Measurements from ENCODE around the gene SMARCA4.
"Not testable (repeated sequence)": the region's sequence is repeated elsewhere in the genome, so short reads cannot be mapped to it uniquely, and the experiment has no call there.

The SMARCA4 gene

DNA sequence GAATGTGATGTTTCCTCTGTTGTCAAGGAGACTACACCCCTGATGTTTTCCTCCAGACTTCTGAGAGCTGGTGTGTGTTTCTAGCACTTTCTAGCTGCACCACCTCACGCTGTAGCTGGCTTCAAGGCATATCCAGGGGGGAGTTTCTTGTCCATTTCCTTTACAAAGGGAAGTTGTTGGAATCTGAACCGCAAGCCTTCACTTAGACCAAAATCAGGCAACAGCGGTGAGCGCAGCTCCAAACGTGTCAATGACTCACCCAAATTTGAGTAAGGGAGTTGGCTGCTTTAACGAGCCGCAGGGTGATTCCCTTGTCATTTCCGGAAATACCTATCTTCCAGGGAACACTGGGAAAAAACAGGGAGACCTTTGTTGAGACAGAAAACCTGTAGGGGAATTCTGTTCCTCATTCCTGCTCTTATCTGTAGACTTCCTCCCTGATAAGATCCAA, 130.9 kb downstream of the SMARCA4 start:
- peak; percentile 96 for DNase-seq (ENCODE audit: low read depth)
- H3K4me3 ChIP-seq (ENCODE audit: low read length), result peak overlapping the region; percentile 89
- TF ChIP-seq, protein P1, sequence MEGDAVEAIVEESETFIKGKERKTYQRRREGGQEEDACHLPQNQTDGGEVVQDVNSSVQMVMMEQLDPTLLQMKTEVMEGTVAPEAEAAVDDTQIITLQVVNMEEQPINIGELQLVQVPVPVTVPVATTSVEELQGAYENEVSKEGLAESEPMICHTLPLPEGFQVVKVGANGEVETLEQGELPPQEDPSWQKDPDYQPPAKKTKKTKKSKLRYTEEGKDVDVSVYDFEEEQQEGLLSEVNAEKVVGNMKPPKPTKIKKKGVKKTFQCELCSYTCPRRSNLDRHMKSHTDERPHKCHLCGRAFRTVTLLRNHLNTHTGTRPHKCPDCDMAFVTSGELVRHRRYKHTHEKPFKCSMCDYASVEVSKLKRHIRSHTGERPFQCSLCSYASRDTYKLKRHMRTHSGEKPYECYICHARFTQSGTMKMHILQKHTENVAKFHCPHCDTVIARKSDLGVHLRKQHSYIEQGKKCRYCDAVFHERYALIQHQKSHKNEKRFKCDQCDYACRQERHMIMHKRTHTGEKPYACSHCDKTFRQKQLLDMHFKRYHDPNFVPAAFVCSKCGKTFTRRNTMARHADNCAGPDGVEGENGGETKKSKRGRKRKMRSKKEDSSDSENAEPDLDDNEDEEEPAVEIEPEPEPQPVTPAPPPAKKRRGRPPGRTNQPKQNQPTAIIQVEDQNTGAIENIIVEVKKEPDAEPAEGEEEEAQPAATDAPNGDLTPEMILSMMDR (conservative IDR thresholded peaks at IDR 0.05; ENCODE audit: low read length), result no peak

- H3K4me3 ChIP-seq (ENCODE audit: low read length), result peak overlapping the region; percentile 89
- peak; percentile 74 for DNase-seq (ENCODE audit: low read depth)
- TF ChIP-seq, protein P1 (conservative IDR thresholded peaks at IDR 0.05; ENCODE audit: low read length), result no peak
These were observed 131.3 kb downstream of the SMARCA4 start for GRCh38 chr19:11092181-11092538.

DNA sequence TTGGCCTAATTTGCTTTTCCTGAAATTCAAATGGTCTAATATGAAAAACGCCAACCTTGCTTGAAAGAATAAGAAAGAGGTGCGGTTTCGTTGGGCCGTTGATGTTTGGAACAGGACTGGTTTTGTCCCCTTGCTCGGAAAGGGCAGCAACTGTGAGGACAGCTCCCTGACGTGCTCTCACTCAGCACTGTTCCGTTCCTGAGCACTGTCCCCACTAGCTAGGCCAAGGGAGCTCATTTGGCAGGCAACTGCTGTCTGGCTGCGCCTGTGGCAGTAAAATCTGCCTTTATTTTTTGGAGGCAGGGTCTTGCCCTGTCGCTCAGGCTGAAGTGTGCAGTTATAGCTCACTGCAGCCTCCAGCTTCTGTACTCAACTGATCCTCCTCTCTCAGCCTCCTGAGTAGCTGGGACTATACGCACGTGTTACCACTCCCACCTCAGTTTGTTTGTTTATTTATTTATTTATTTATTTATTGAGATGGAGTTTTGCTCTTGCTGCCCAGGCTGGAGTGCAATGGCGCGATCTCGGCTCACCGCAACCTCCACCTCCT, 132.9 kb downstream of the SMARCA4 start:
- TF ChIP-seq, protein P1 (conservative IDR thresholded peaks at IDR 0.05; ENCODE audit: low read length), result no peak
- DNase-seq (ENCODE audit: low read depth), result no peak
- H3K4me3 ChIP-seq (ENCODE audit: low read length), result no peak overlapping the region

- no peak overlapping the region for H3K4me3 ChIP-seq (ENCODE audit: low read length)
- TF ChIP-seq, protein P1 (conservative IDR thresholded peaks at IDR 0.05; ENCODE audit: low read length), result no peak
- no peak for DNase-seq (ENCODE audit: low read depth)
These were observed 133.7 kb downstream of the SMARCA4 start for GRCh38 chr19:11094520-11094894.

DNA sequence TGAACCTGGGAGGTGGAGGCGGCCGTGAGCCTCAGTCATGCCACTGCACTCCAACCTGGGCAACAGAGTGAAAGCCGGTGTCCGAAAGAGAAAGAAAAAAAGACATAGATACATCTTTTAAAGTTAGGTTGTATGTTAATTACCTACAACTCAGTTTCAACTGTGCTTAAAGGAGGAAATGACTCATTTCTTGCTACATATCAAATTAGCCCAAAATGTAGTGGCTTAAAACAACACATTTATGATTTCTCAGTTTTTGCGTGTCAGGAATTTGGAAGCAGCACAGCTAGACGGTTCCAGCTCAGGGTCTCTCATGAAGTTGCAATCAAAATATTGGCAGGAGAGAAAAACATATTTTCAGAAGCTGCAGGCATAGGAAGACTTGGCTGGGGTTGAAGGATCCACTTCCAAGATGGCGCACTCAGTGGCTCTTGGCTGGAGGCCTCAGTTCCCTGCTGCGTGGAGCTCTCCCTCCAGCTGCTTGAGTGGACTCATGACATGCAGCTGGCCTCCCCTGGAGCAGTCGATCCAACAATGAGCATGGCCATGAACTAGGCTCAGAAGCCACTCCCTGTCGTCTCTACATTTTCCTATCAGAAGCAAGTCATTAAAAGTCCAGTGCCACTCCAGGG, 135.5 kb downstream of the SMARCA4 start:
- peak; percentile 81 for DNase-seq (ENCODE audit: low read depth)
- TF ChIP-seq, protein P1 (conservative IDR thresholded peaks at IDR 0.05; ENCODE audit: low read length), result no peak
- no peak overlapping the region for H3K4me3 ChIP-seq (ENCODE audit: low read length)

DNA sequence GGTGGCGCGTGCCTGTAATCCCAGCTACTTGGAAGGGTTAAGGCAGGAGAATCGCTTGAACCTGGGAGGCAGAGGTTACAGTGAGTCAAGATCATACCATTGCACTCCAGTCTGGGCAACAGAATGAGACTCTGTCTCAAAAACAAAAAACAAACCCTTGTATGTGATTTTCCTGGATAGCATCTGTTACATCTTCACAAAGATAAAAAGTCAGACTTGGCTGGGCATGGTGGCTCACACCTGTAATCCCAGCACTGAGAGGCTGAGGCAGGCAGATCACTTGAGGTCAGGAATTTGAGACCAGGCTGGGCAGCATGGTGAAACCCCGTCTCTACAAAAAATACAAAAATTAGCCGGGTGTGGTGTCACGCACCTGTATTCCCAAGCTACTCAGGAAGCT, 136.5 kb downstream of the SMARCA4 start:
- not testable (repeated sequence) for DNase-seq (ENCODE audit: low read depth); H3K4me3 ChIP-seq (ENCODE audit: low read length)

DNA sequence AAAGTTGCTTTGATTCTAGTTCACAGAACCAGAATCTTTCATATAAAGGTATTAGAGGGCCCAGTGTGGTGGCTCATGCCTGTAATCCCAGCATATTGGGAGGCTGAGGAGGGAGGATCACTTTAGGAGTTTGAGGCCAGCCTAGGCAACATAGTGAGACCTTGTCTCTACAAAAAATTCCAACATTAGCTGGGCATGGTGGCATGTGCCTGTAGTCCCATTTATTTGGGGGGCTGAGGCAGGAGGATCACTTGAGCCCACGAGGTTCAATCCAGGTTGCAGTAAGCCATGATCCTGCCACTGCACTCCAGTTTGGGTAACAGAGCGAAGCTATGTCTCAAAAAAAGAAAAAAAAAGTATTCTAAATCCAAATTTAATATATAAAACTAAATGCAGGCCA, 137.5 kb downstream of the SMARCA4 start:
- TF ChIP-seq, protein P1 (conservative IDR thresholded peaks at IDR 0.05; ENCODE audit: low read length), result no peak
- no peak overlapping the region for H3K4me3 ChIP-seq (ENCODE audit: low read length)
- DNase-seq (ENCODE audit: low read depth), result no peak

All from AG10803 (cell line).